Activated naive CD8-positive, alpha-beta T cell treated with anti-CD3 and anti-CD28 coated beads, Interleukin-2, amount 50 U/mL, for 16 hours (primary cell): ENCODE data around the gene C2.
"Not testable (repeated sequence)": the region's sequence is repeated elsewhere in the genome, so short reads cannot be mapped to it uniquely, and the experiment has no call there.

Experiments
- DNase-seq: peaks from one replicate; pipeline ENCODE4 v3.0.0-alpha.2; 2020; ENCODE audit warnings: low read depth, low spot score

C2 gene

GRCh38 chr6:31898383-31899011 is 29.0 kb upstream of the C2 start:
- DNase-seq: no peak

DNA sequence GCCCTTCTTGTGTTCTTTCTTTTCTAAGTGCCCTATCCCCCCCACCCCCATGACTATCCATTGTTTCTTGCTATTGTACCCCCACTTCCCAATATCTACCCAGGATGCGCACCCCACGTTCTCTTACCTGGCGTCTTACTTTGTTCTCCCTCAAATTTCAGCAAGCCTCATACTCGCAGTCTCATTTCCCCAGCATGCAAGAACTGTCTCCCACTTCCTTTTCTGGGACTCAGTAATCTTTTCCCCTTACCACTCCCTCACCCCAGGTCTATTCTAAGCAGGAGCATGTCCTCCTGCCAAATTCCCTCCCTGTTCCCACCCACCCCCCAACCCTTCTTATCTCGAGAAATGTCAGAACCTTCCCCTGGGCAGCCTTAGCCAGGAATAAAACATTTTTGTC is 28.3 kb upstream of the C2 start:
- no peak for DNase-seq

DNA sequence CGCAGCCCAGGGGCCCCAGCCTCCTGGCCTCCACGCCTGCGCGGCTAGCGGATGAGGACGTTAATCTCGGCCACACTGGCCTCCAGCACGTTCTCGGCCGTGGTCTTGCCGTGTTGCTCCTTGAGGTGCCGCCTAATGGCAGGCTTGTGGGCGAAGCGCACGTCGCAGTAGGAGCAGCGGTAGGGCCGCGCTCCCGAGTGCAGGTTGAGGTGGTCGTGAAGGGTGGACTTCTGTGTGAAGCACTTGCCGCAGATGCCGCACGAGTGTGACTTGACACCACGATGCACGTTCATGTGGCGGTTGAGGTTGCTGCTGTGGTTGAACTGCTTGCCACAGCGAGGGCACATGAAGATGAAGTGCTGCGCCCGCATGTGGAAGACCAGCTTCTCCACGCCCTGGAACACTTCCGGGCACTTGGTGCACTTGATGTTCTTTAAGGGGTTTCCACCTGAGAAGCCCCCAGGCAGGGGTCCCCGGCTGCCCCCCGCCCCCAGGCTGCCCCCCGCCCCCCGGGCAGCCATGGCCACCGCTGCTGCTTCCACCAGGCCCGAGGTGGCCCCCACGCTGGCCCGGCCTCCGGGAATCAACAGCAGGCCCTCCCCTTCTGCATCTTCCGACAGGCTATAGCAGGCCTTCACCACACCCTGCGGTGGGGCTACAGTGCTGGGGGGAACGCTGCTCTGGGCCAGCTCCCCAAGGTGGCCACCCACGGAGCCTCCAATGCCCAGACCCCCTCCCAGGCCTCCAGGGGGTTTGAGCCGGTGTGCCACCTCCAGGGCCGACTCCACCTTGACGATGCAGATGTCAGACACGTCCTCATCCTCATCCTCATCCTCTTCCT is 27.4 kb upstream of the C2 start:
- no peak for DNase-seq

- no peak for DNase-seq
These were observed 26.6 kb upstream of the C2 start for GRCh38 chr6:31900917-31901414.

GRCh38 chr6:31901415-31901952 is 26.0 kb upstream of the C2 start:
- DNase-seq: peak; percentile 59

DNA sequence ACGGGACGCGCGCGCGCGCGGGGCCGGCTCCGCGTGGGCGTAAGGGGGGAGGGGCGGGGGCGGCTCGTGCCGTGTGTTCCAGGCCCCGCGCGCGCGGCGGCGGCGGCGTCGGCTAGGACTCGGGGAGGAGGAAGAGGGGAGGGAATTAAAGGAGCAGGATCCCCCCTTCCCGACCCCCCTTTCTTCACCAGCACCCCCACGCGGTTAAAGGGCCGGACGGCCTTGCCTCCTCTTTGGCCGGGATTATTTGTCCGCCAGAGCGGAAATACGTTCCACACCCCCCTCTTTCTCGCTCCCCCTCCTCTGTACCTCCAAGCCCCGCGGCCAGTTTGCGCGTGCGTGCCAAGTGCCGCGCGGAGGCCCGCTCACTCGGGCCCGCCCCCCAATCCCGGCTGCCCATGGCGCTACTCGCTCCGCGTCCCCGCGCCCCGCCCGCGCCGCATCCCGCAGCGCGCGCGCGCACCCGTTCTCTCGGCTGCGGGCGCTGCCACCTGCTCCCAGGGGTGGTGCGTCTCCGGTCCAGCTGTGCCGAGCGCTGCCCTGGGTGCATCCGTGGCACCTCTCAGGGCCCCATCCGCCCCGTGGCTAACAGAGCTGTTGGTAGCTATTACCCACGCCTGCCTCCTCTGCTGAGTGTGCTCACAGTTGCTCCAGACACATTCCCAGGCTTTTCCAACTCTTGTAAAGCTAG is 25.4 kb upstream of the C2 start, which contains the start of gene ZBTB12:
ZBTB12 (minus strand) TSS at position 134 of the 691 bp plus-strand sequence. CDS start 781 bp downstream, outside the sequence.
- peak; percentile 67 for DNase-seq

DNA sequence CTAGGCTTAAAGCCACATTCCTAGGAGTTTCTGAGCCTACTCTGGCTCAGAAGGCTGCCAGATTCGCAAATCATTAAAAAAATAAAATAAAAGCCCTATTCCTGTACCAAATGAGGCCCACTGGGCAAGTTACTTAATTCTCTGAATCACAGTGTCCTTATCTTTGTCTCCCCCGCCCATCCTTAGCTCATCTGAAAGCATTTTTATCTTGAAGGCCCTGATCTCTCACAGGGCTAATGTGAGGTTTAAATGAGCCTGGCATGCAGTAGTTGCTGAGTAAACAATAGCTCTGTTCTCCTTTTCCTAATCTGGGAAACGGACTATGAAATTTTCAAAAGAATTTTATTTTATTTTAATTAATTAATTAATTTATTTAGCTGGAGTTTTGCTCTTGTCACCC is 23.6 kb upstream of the C2 start:
- no peak for DNase-seq

DNA sequence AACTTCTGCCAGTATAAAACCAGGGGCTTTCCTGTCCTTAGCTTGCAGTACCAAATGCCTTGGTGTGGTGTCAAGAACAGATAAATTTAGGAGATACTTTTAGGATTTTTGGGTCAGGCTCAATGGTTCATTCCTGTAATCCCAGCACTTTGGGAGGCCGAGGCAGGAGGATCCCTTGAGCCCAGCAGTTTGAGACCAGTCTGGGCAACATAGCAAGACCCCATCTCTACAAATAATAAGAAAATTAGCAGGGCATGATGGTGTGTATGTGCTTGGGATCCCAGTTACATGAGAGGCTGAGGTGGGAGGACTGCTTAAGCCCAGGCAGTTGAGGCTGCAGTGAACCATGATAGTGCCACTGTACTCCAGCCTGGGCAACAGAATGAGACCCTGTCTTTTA is 22.5 kb upstream of the C2 start:
- DNase-seq: no peak

- DNase-seq: no peak
These were observed 21.4 kb upstream of the C2 start for GRCh38 chr6:31906122-31906521.

DNA sequence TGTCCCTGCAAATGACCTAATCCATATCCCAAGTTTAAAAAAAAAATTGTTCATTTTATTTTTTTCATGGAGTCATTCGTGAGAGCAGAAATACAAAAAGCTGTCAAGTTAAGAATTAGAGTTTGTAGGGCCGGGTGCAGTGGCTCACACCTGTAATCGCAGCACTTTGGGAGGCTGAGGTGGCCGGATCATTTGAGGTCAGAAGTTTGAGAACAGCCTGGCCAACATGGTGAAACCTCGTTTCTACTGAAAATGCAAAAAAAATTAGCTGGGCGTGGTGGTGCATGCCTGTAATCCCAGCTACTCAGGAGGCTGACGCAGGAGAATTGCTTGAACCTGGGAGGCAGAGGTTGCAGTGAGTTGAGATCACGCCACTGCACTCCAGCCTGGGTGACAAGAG is 20.8 kb upstream of the C2 start:
- DNase-seq: not testable (repeated sequence)

GRCh38 chr6:31907158-31907813 is 20.2 kb upstream of the C2 start:
- no peak for DNase-seq

- DNase-seq: not testable (repeated sequence)
These were observed 19.3 kb upstream of the C2 start for GRCh38 chr6:31908255-31908654.

DNA sequence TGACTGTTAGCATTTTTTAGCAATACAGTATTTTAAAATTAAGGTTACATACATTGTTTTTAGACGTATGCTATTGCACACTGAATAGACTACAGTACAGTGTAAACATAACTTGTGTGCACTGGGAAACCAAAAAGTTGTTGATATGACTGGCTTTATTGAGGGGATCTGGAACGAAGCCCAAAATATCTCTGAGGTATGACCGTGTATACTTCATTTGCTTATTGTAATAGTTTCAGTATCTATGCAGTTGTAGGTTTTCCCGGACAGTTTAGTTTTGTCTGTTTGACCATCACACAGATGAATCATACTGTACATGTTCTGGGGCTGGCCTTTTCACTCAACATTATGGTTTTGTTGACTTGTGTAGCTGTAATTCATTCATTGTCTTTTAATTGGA is 18.7 kb upstream of the C2 start:
- no peak for DNase-seq

- not testable (repeated sequence) for DNase-seq
These were observed 18.2 kb upstream of the C2 start for GRCh38 chr6:31909298-31909697.

DNA sequence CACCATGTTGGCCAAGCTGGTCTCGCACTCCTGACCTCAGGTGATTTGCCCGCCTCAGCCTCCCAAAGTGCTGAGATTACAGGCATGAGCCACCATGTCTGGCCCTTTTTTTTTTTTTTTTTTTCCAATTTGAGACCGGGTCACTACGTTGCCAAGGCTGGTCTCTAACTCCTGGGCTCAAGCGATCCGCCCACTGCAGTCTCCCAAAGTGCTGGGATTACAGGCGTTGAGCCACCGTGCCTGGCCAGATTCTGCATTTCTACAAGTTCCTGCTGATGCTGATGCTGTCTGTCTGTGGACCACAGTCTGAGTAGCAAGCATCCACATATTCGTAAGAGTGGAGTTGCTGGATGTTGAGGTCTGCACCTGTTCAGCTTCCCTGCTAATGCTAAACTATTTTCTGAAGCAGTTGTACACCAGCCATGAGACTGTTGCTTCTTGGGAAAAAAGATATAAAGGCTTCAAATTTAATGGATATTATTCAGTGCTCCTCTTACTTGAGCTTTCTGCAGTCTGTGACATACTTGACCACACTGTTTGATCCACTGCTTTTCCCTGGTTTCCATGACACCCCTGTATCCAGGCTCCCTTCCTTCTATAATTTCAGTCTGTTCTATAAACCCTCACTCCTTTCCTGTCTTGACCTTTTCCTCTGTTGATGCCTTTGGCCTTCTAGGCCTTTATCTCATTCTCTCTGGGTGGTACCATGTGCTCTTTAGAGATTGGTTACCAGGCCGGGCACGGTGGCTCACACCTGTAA is 15.5 kb upstream of the C2 start:
- DNase-seq: no peak

DNA sequence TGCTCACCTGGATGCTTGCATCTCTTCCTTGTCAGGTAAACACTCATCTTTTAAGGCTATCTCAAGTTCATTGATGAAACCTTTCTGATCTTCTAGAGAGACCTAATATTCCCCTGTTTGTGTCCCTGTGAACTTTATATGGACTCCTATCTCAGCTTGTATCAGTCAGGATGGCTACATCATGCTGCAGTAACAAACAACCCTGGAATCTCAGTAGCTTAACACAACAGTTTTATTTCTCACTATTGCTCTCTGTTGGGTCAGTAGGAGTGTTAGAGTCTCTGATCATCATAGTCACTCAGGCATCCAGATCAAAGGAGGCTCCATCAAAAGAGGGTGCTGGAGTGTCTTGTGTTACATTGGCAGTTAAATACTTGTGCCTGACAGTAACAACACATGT is 12.2 kb upstream of the C2 start:
- no peak for DNase-seq

GRCh38 chr6:31915756-31916155 is 11.8 kb upstream of the C2 start:
- DNase-seq: no peak

DNA sequence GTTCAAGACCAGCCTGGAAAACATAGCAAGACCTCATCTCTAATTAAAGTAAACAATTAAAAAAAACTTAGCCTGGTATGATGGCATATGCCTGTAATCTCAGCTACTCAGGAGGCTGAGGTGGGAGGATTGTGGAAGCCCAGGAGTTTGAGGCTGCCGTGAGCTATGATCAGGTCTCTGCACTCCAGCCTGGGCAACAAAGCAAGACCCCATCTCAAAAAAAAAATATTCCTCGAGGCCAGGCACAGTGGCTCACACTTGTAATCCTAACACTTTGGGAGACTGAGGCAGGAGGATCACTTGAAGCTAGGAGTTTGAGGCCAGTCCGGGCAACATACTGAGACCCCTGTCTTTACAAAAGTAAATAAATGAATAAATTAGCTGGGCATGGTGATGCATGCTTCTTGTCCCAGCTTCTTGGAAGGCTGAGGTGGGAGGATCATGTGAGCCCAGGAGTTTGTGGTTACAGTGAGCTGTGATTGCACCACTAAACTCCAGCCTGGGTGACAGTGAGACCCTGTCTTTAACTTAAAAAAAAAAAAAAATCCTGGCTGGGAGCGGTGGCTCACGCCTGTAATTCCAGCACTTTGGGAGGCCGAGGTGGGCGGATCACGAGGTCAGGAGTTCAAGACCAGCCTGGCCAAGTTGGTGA is 9.3 kb upstream of the C2 start:
- DNase-seq: no peak

- DNase-seq: no peak
These were observed 7.8 kb upstream of the C2 start for GRCh38 chr6:31919624-31920303.

GRCh38 chr6:31920811-31921210 is 6.7 kb upstream of the C2 start:
- DNase-seq: no peak
